ENCODE results near the gene C16orf74.

The C16orf74 gene

GRCh38 chr16:85746460-85747215, 4.3 kb downstream of the C16orf74 start:
- H3K9me3 ChIP-seq (ENCODE audit: control insufficient read depth, insufficient read depth, low read length), result no peaks in the 10 kb centered on the region
- H3K9ac ChIP-seq (ENCODE audit: low read depth, low read length), result peak overlapping the region; percentile 31; the same call in 1 of the 2 replicates
- H3K36me3 ChIP-seq (ENCODE audit: control insufficient read depth, insufficient read depth, low read length), result no peaks in the 10 kb centered on the region
- no peak overlapping the region for H3K4me3 ChIP-seq (ENCODE audit: low read depth, low read length)
- peaks cover 22% of the 10 kb centered on the region for H3K4me1 ChIP-seq (ENCODE audit: control insufficient read depth, insufficient read depth, low read length)
- H3K27ac ChIP-seq (ENCODE audit: low read depth, low read length), result peak overlapping the region; percentile 93
- H3K27me3 ChIP-seq (ENCODE audit: control insufficient read depth, insufficient read depth, low read length), result peaks cover 7% of the 10 kb centered on the region

GRCh38 chr16:85738923-85739715, 11.8 kb downstream of the C16orf74 start:
- no peaks in the 10 kb centered on the region for H3K36me3 ChIP-seq (ENCODE audit: control insufficient read depth, insufficient read depth, low read length)
- H3K9ac ChIP-seq (ENCODE audit: low read depth, low read length), result no peak overlapping the region
- H3K9me3 ChIP-seq (ENCODE audit: control insufficient read depth, insufficient read depth, low read length), result no peaks in the 10 kb centered on the region
- H3K27me3 ChIP-seq (ENCODE audit: control insufficient read depth, insufficient read depth, low read length), result no peaks in the 10 kb centered on the region
- H3K4me1 ChIP-seq (ENCODE audit: control insufficient read depth, insufficient read depth, low read length), result peaks cover 4% of the 10 kb centered on the region
- no peak overlapping the region for H3K27ac ChIP-seq (ENCODE audit: low read depth, low read length)
- no peak overlapping the region for H3K4me3 ChIP-seq (ENCODE audit: low read depth, low read length)

- no peaks in the 10 kb centered on the region for H3K9me3 ChIP-seq (ENCODE audit: control insufficient read depth, insufficient read depth, low read length)
- no peak overlapping the region for H3K4me3 ChIP-seq (ENCODE audit: low read depth, low read length)
- no peaks in the 10 kb centered on the region for H3K36me3 ChIP-seq (ENCODE audit: control insufficient read depth, insufficient read depth, low read length)
- H3K9ac ChIP-seq (ENCODE audit: low read depth, low read length), result no peak overlapping the region
- H3K4me1 ChIP-seq (ENCODE audit: control insufficient read depth, insufficient read depth, low read length), result peaks cover 6% of the 10 kb centered on the region
- H3K27ac ChIP-seq (ENCODE audit: low read depth, low read length), result no peak overlapping the region
- no peaks in the 10 kb centered on the region for H3K27me3 ChIP-seq (ENCODE audit: control insufficient read depth, insufficient read depth, low read length)
These were observed 14.0 kb downstream of the C16orf74 start for GRCh38 chr16:85736921-85737320.

- Histone ChIP-seq H3K9me3 (ENCODE audit: control insufficient read depth, insufficient read depth, low read length) (no peaks in the 10 kb centered on the region), H3K27ac (ENCODE audit: low read depth, low read length) (no peak overlapping the region), H3K4me3 (ENCODE audit: low read depth, low read length) (no peak overlapping the region), H3K36me3 (ENCODE audit: control insufficient read depth, insufficient read depth, low read length) (no peaks in the 10 kb centered on the region), H3K9ac (ENCODE audit: low read depth, low read length) (no peak overlapping the region), H3K4me1 (ENCODE audit: control insufficient read depth, insufficient read depth, low read length) (peaks cover 6% of the 10 kb centered on the region), H3K27me3 (ENCODE audit: control insufficient read depth, insufficient read depth, low read length) (no peaks in the 10 kb centered on the region)
These were observed 14.9 kb downstream of the C16orf74 start for GRCh38 chr16:85735946-85736345.

GRCh38 chr16:85735225-85735635, 15.7 kb downstream of the C16orf74 start:
- no peak overlapping the region for H3K4me3 ChIP-seq (ENCODE audit: low read depth, low read length)
- no peaks in the 10 kb centered on the region for H3K36me3 ChIP-seq (ENCODE audit: control insufficient read depth, insufficient read depth, low read length)
- no peak overlapping the region for H3K27ac ChIP-seq (ENCODE audit: low read depth, low read length)
- H3K4me1 ChIP-seq (ENCODE audit: control insufficient read depth, insufficient read depth, low read length), result peaks cover 6% of the 10 kb centered on the region
- H3K9ac ChIP-seq (ENCODE audit: low read depth, low read length), result no peak overlapping the region
- no peaks in the 10 kb centered on the region for H3K27me3 ChIP-seq (ENCODE audit: control insufficient read depth, insufficient read depth, low read length)
- no peaks in the 10 kb centered on the region for H3K9me3 ChIP-seq (ENCODE audit: control insufficient read depth, insufficient read depth, low read length)

- Histone ChIP-seq H3K27me3 (ENCODE audit: control insufficient read depth, insufficient read depth, low read length) (no peaks in the 10 kb centered on the region), H3K4me3 (ENCODE audit: low read depth, low read length) (no peak overlapping the region), H3K27ac (ENCODE audit: low read depth, low read length) (peak overlapping the region; percentile 70), H3K36me3 (ENCODE audit: control insufficient read depth, insufficient read depth, low read length) (no peaks in the 10 kb centered on the region), H3K4me1 (ENCODE audit: control insufficient read depth, insufficient read depth, low read length) (peaks cover 9% of the 10 kb centered on the region), H3K9ac (ENCODE audit: low read depth, low read length) (no peak overlapping the region), H3K9me3 (ENCODE audit: control insufficient read depth, insufficient read depth, low read length) (no peaks in the 10 kb centered on the region)
These were observed 16.4 kb downstream of the C16orf74 start for GRCh38 chr16:85734311-85735017.

- no peak overlapping the region for H3K4me3 ChIP-seq (ENCODE audit: low read depth, low read length)
- H3K27ac ChIP-seq (ENCODE audit: low read depth, low read length), result peak overlapping the region; percentile 70
- H3K9ac ChIP-seq (ENCODE audit: low read depth, low read length), result no peak overlapping the region
These were observed 17.1 kb downstream of the C16orf74 start for GRCh38 chr16:85733839-85734170.

GRCh38 chr16:85733155-85733838, 17.6 kb downstream of the C16orf74 start:
- H3K4me3 ChIP-seq (ENCODE audit: low read depth, low read length), result no peak overlapping the region
- H3K9me3 ChIP-seq (ENCODE audit: control insufficient read depth, insufficient read depth, low read length), result no peaks in the 10 kb centered on the region
- H3K36me3 ChIP-seq (ENCODE audit: control insufficient read depth, insufficient read depth, low read length), result no peaks in the 10 kb centered on the region
- no peaks in the 10 kb centered on the region for H3K27me3 ChIP-seq (ENCODE audit: control insufficient read depth, insufficient read depth, low read length)
- H3K9ac ChIP-seq (ENCODE audit: low read depth, low read length), result no peak overlapping the region
- H3K27ac ChIP-seq (ENCODE audit: low read depth, low read length), result no peak overlapping the region
- peaks cover 13% of the 10 kb centered on the region for H3K4me1 ChIP-seq (ENCODE audit: control insufficient read depth, insufficient read depth, low read length)

More at GRCh38 chr16:85733839-85734170, 17.1 kb downstream of the C16orf74 start:
- no peaks in the 10 kb centered on the region for H3K27me3 ChIP-seq (ENCODE audit: control insufficient read depth, insufficient read depth, low read length)
- H3K36me3 ChIP-seq (ENCODE audit: control insufficient read depth, insufficient read depth, low read length), result no peaks in the 10 kb centered on the region
- H3K4me1 ChIP-seq (ENCODE audit: control insufficient read depth, insufficient read depth, low read length), result peaks cover 13% of the 10 kb centered on the region
- H3K9me3 ChIP-seq (ENCODE audit: control insufficient read depth, insufficient read depth, low read length), result no peaks in the 10 kb centered on the region

GRCh38 chr16:85731179-85731578, 19.7 kb downstream of the C16orf74 start:
- no peaks in the 10 kb centered on the region for H3K36me3 ChIP-seq (ENCODE audit: control insufficient read depth, insufficient read depth, low read length)
- no peak overlapping the region for H3K27ac ChIP-seq (ENCODE audit: low read depth, low read length)
- peaks cover 13% of the 10 kb centered on the region for H3K4me1 ChIP-seq (ENCODE audit: control insufficient read depth, insufficient read depth, low read length)
- H3K4me3 ChIP-seq (ENCODE audit: low read depth, low read length), result no peak overlapping the region
- H3K9ac ChIP-seq (ENCODE audit: low read depth, low read length), result no peak overlapping the region
- H3K27me3 ChIP-seq (ENCODE audit: control insufficient read depth, insufficient read depth, low read length), result no peaks in the 10 kb centered on the region
- no peaks in the 10 kb centered on the region for H3K9me3 ChIP-seq (ENCODE audit: control insufficient read depth, insufficient read depth, low read length)

GRCh38 chr16:85730186-85730465, 20.8 kb downstream of the C16orf74 start:
- Histone ChIP-seq H3K9me3 (ENCODE audit: control insufficient read depth, insufficient read depth, low read length) (no peaks in the 10 kb centered on the region), H3K9ac (ENCODE audit: low read depth, low read length) (no peak overlapping the region), H3K36me3 (ENCODE audit: control insufficient read depth, insufficient read depth, low read length) (no peaks in the 10 kb centered on the region), H3K27me3 (ENCODE audit: control insufficient read depth, insufficient read depth, low read length) (no peaks in the 10 kb centered on the region), H3K4me3 (ENCODE audit: low read depth, low read length) (no peak overlapping the region), H3K27ac (ENCODE audit: low read depth, low read length) (no peak overlapping the region), H3K4me1 (ENCODE audit: control insufficient read depth, insufficient read depth, low read length) (peaks cover 13% of the 10 kb centered on the region)
